Measurements from ENCODE around the gene PRSS56. TPM values are rescaled to one million over a fixed set of nuclear protein-coding genes. Genes with fewer than 3 reads are reported as not detected.

The PRSS56 gene
- total RNA-seq, 1 experiment from 2014 or later, result 0.18 TPM

DNA sequence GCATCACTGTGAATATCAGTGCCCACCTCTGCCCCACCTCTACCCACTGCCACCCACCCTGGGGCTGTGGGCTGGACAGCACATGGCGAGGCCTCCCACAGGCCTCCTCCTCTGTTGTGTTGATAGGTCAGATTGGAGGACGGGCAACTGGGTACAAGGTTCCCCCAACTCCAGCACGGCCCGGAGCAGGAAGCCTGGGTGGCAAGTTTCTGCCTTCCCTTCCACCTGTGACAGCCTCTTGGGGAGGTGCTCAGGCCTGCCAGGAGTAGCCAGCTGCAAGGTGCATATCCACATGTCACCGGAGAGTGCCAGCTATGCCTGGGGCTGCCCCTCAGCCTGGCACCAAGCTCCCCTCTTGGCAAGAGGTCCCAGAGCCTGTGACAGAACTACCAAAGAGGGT lies 25.6 kb upstream of the PRSS56 start:
- in situ Hi-C loops (cut with HindIII; ENCODE audit: low pct_unique_long_range_greater_than_20kb, low sequenced_read_pairs) (no loop called here), intact Hi-C loops (cut with micrococcal nuclease; ENCODE audit: unreplicated experiment) (no loop called here)
- no TSS peak for BruUV-seq (replicated peaks)
- H3K4me1 ChIP-seq (ENCODE audit: control insufficient read depth, insufficient read depth, low read length), result no peaks in the 10 kb centered on the region
- DNase-seq (ENCODE audit: low read depth, low spot score) (no peak), ATAC-seq (no peak)
- H3K27ac ChIP-seq (ENCODE audit: low read length), result no peak overlapping the region
- H3K4me3 ChIP-seq (ENCODE audit: low read depth in 2 of 2, low read length in 2 of 2), result no peak overlapping the region
- POLR2A ChIA-PET, result no interaction called here
- no peaks in the 10 kb centered on the region for H3K36me3 ChIP-seq (ENCODE audit: control insufficient read depth, insufficient read depth, low read length)
- H3K27me3 ChIP-seq (ENCODE audit: control insufficient read depth, insufficient read depth, low read length), result no peaks in the 10 kb centered on the region
- no peaks in the 10 kb centered on the region for H3K9me3 ChIP-seq (ENCODE audit: control insufficient read depth, insufficient read depth, low read depth, low read length)
- no peak for TF ChIP-seq SIN3A (IDR thresholded peaks at IDR 0.05; ENCODE audit: borderline replicate concordance, insufficient read depth, low read depth, low read length)
- TF ChIP-seq, protein P1, sequence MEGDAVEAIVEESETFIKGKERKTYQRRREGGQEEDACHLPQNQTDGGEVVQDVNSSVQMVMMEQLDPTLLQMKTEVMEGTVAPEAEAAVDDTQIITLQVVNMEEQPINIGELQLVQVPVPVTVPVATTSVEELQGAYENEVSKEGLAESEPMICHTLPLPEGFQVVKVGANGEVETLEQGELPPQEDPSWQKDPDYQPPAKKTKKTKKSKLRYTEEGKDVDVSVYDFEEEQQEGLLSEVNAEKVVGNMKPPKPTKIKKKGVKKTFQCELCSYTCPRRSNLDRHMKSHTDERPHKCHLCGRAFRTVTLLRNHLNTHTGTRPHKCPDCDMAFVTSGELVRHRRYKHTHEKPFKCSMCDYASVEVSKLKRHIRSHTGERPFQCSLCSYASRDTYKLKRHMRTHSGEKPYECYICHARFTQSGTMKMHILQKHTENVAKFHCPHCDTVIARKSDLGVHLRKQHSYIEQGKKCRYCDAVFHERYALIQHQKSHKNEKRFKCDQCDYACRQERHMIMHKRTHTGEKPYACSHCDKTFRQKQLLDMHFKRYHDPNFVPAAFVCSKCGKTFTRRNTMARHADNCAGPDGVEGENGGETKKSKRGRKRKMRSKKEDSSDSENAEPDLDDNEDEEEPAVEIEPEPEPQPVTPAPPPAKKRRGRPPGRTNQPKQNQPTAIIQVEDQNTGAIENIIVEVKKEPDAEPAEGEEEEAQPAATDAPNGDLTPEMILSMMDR (IDR thresholded peaks at IDR 0.05), result no peak
- no peak for TF ChIP-seq TCF7L2 (IDR thresholded peaks at IDR 0.05; ENCODE audit: low read depth, low read length)
- no peak for TF ChIP-seq POLR2AphosphoS5 (IDR thresholded peaks at IDR 0.05; ENCODE audit: low read depth, low read length)
- TF ChIP-seq, protein P2, sequence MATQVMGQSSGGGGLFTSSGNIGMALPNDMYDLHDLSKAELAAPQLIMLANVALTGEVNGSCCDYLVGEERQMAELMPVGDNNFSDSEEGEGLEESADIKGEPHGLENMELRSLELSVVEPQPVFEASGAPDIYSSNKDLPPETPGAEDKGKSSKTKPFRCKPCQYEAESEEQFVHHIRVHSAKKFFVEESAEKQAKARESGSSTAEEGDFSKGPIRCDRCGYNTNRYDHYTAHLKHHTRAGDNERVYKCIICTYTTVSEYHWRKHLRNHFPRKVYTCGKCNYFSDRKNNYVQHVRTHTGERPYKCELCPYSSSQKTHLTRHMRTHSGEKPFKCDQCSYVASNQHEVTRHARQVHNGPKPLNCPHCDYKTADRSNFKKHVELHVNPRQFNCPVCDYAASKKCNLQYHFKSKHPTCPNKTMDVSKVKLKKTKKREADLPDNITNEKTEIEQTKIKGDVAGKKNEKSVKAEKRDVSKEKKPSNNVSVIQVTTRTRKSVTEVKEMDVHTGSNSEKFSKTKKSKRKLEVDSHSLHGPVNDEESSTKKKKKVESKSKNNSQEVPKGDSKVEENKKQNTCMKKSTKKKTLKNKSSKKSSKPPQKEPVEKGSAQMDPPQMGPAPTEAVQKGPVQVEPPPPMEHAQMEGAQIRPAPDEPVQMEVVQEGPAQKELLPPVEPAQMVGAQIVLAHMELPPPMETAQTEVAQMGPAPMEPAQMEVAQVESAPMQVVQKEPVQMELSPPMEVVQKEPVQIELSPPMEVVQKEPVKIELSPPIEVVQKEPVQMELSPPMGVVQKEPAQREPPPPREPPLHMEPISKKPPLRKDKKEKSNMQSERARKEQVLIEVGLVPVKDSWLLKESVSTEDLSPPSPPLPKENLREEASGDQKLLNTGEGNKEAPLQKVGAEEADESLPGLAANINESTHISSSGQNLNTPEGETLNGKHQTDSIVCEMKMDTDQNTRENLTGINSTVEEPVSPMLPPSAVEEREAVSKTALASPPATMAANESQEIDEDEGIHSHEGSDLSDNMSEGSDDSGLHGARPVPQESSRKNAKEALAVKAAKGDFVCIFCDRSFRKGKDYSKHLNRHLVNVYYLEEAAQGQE (IDR thresholded peaks at IDR 0.05; ENCODE audit: insufficient read depth in 1 of 2, low read depth in 2 of 2, low read length in 1 of 2), result no peak
- CTCF ChIA-PET, result no interaction called here

DNA sequence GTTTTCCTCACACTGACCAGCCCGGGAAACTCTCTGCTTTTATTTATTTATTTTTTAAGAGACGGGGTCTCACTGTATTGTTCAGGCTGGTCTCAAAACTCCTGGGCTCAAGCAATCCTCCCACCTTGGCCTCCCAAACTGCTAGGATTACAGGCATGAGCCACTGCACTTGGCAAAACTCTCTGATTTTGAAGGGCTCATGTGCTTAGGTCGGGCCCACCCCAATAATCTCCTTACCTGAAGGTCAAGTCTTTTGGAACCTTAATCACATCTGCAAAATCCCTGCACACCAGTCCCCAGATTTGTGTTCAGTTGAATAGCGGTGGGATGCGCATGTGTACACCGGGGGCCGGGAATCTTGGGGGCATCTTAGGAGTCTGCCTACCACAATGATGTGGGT lies 24.9 kb upstream of the PRSS56 start:
- H3K36me3 ChIP-seq (ENCODE audit: control insufficient read depth, insufficient read depth, low read length), result no peaks in the 10 kb centered on the region
- no peaks in the 10 kb centered on the region for H3K9me3 ChIP-seq (ENCODE audit: control insufficient read depth, insufficient read depth, low read depth, low read length)
- in situ Hi-C loops (cut with HindIII; ENCODE audit: low pct_unique_long_range_greater_than_20kb, low sequenced_read_pairs), result no loop called here
- no TSS peak for BruUV-seq (replicated peaks)
- TF ChIP-seq, protein P2 (IDR thresholded peaks at IDR 0.05; ENCODE audit: insufficient read depth in 1 of 2, low read depth in 2 of 2, low read length in 1 of 2), result no peak
- TF ChIP-seq, protein P1 (IDR thresholded peaks at IDR 0.05), result no peak
- TF ChIP-seq POLR2AphosphoS5 (IDR thresholded peaks at IDR 0.05; ENCODE audit: low read depth, low read length), result no peak
- ChIA-PET POLR2A (no interaction called here), CTCF (no interaction called here)
- no peak overlapping the region for H3K4me3 ChIP-seq (ENCODE audit: low read depth in 2 of 2, low read length in 2 of 2)
- intact Hi-C loops (cut with micrococcal nuclease; ENCODE audit: unreplicated experiment), result no loop called here
- H3K27me3 ChIP-seq (ENCODE audit: control insufficient read depth, insufficient read depth, low read length), result no peaks in the 10 kb centered on the region
- DNase-seq (ENCODE audit: low read depth, low spot score), result no peak
- H3K27ac ChIP-seq (ENCODE audit: low read length), result no peak overlapping the region
- no peaks in the 10 kb centered on the region for H3K4me1 ChIP-seq (ENCODE audit: control insufficient read depth, insufficient read depth, low read length)
- ATAC-seq, result no peak
